Measurements from ENCODE around the gene AQP12B. TPM values are rescaled to one million over a fixed set of nuclear protein-coding genes. Genes with fewer than 3 reads are reported as not detected.

AQP12B gene
- total and polyA plus RNA-seq, 2 of the 8 experiments (the other 6 are each of a cell fraction or from before 2014, with no cell fraction given): not detected

DNA sequence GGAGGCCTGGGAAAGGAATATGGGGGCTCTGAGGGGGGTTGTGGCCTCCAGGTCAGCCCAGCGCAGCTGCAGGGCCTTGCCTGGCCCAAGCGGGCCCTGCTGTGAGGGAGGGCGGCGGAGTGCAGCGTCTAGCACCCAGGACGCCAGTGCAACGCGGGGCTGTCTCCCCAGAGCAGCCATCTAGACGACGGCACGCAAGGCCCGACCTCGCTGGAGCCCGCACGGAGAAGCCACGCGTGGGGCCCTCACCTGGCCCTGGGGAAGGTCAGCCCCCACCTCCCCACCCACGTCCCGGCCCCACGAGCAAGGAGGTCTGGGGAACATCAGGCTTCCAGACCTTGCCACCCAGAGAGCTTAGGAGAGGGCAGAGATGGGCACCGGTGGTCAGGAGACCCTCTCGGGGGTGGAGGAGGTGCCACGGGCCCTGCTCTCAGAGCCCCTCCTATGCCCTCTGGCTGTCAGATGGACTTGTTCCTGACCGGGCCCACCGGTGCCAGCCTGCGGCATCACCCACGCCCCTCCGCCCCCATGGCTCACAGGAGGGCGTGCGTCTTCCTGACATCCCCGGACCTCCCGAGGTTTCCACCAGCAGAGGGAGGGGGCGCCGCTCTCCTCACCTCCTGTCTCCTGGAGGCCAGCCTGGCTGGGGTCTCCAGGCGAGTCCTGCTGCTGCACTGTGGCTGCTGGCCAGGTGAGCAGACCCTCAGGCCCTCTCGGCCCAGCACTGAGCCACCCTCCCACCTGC is 40.5 kb downstream of the AQP12B start:
- Histone ChIP-seq H4K5ac (ENCODE audit: insufficient read length, low read depth, low read length) (no peak overlapping the region), H4K8ac (ENCODE audit: extremely low read depth, insufficient read depth, low read length) (no peak overlapping the region), H3K4me1 (replicated peaks in 1 of 4; ENCODE audit: control insufficient read depth in 3 of 4, insufficient read depth in 4 of 4, low read length in 3 of 4) (no peaks in the 10 kb centered on the region; a peak in 1 of 7 replicates), H3K27ac (ENCODE audit: low read depth, low read length) (no peak overlapping the region), H2AK5ac (ENCODE audit: low read depth, low read length) (no peak overlapping the region), H3K27me3 (replicated peaks in 1 of 4; ENCODE audit: control insufficient read depth in 3 of 4, extremely low read depth in 1 of 4, insufficient read depth in 3 of 4, low read length in 3 of 4) (peaks cover 0 to 2% (median 0%) of the 10 kb centered on the region in 4 experiments; a peak in 3 of 7 replicates), H3K18ac (ENCODE audit: extremely low read depth, low read length) (no peak overlapping the region), H4K91ac (replicated peaks; ENCODE audit: insufficient read length, low read length) (no peak overlapping the region), H4K20me1 (replicated peaks in 1 of 2; ENCODE audit: control insufficient read depth in 1 of 2, insufficient read depth in 2 of 2, low read length in 2 of 2) (no peaks in the 10 kb centered on the region), H3K79me1 (ENCODE audit: low read depth, low read length) (no peaks in the 10 kb centered on the region), H3K4me3 (ENCODE audit: extremely low read depth in 1 of 4, insufficient read depth in 2 of 4, low read depth in 3 of 4, low read length in 4 of 4) (no peak overlapping the region), H2BK12ac (ENCODE audit: low read depth, low read length) (no peak overlapping the region), H3K9ac (replicated peaks in 1 of 4; ENCODE audit: extremely low read depth in 1 of 4, low read depth in 3 of 4, low read length in 3 of 4) (no peak overlapping the region), H3K79me2 (ENCODE audit: control insufficient read depth in 1 of 2, insufficient read depth in 2 of 2, low read length in 2 of 2) (no peaks in the 10 kb centered on the region), H3K23ac (ENCODE audit: insufficient read length) (no peak overlapping the region), H2BK120ac (replicated peaks; ENCODE audit: low read depth, low read length) (no peak overlapping the region), H2AFZ (ENCODE audit: low read length) (no peak overlapping the region), H2BK15ac (ENCODE audit: low read length) (no peak overlapping the region), H3K14ac (ENCODE audit: insufficient read length) (no peak overlapping the region), H3K4ac (replicated peaks; ENCODE audit: insufficient read length, low read depth, low read length) (no peak overlapping the region), H2BK5ac (ENCODE audit: low read depth, low read length) (no peak overlapping the region), H3K4me2 (ENCODE audit: insufficient read depth in 1 of 2, low read depth in 2 of 2, low read length in 2 of 2) (no peak overlapping the region), H3K36me3 (ENCODE audit: control insufficient read depth in 2 of 4, insufficient read depth in 4 of 4, low read length in 3 of 4) (no peaks in the 10 kb centered on the region), H3K23me2 (ENCODE audit: low read depth, low read length) (no peaks in the 10 kb centered on the region), H3K9me3 (ENCODE audit: insufficient read depth in 2 of 2, low read depth in 1 of 2, low read length in 1 of 2) (peaks cover 0 to 5% of the 10 kb centered on the region in 2 experiments; a peak in 1 of 4 replicates), H3K56ac (replicated peaks; ENCODE audit: insufficient read length, low read depth, low read length) (no peak overlapping the region), H2BK20ac (ENCODE audit: low read length) (no peak overlapping the region)
- no peak for FAIRE-seq
- DNase-seq (ENCODE audit: low read depth in 1 of 2, low spot score in 2 of 2): no peak
- WGBS, 2 experiments (ENCODE audit: extremely low coverage in 1 of 2, insufficient coverage in 1 of 2, insufficient read length in 1 of 2, insufficient replicate concordance in 2 of 2, low coverage in 1 of 2, low lambda C conversion rate in 2 of 2, missing lambda C conversion rate in 1 of 2): 91% methylated on average over 35 of the region's 36 CpGs; no CpG with 5 or more reads in 1 of the 2 experiments
- CTCF ChIA-PET (ENCODE audit: partially characterized antibody): interaction anchor here (1.2 to 1.5 kb wide), 4 partner anchors 11 to 204 kb away, joined by 3 to 4 read pairs (median 3); no protein-coding TSS in a partner anchor
- POLR2A ChIA-PET (ENCODE audit: partially characterized antibody): no interaction called here
- TF ChIP-seq EP300 (IDR thresholded peaks at IDR 0.05; ENCODE audit: borderline replicate concordance in 1 of 2, low read depth in 2 of 2, low read length in 2 of 2) (no peak), PHF8 (conservative IDR thresholded peaks at IDR 0.05; ENCODE audit: low read depth, low read length) (no peak), TCF12 (IDR thresholded peaks at IDR 0.05; ENCODE audit: low read depth, low read length) (no peak), CREB1 (IDR thresholded peaks at IDR 0.05) (no peak), RBBP5 (IDR thresholded peaks at IDR 0.05; ENCODE audit: borderline replicate concordance, low read depth, low read length) (no peak), CBX8 (IDR thresholded peaks at IDR 0.05; ENCODE audit: borderline replicate concordance, low read depth, low read length) (no peak), RNF2 (IDR thresholded peaks at IDR 0.05; ENCODE audit: borderline replicate concordance, low read depth, low read length, missing control alignments, poor library complexity, severe bottlenecking) (no peak)
- TF ChIP-seq, protein P1, sequence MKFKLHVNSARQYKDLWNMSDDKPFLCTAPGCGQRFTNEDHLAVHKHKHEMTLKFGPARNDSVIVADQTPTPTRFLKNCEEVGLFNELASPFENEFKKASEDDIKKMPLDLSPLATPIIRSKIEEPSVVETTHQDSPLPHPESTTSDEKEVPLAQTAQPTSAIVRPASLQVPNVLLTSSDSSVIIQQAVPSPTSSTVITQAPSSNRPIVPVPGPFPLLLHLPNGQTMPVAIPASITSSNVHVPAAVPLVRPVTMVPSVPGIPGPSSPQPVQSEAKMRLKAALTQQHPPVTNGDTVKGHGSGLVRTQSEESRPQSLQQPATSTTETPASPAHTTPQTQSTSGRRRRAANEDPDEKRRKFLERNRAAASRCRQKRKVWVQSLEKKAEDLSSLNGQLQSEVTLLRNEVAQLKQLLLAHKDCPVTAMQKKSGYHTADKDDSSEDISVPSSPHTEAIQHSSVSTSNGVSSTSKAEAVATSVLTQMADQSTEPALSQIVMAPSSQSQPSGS (IDR thresholded peaks at IDR 0.05; ENCODE audit: low read length): no peak
